ENCODE results near the gene FARSA. TPM values are rescaled to one million over a fixed set of nuclear protein-coding genes. Genes with fewer than 3 reads are reported as not detected.

The FARSA gene
- total RNA-seq, 4 donors from 2014 or later = 45.9 to 71.4 (median 55.9) TPM

- DNase-seq (ENCODE audit: low spot score in 2 of 2) = no peak
- 77 to 79% methylated on average over 7 to 12 of the region's 12 CpGs for WGBS, 2 donors
- no peak overlapping the region for H3K4me3 ChIP-seq (ENCODE audit: low read depth, poor library complexity, severe bottlenecking)
- TF ChIP-seq POLR2A (IDR thresholded peaks at IDR 0.05) (no peak), CTCF (IDR thresholded peaks at IDR 0.05) (no peak)
- intact Hi-C loops (cut with DNase I; ENCODE audit: low total_unique reads) = loop anchor here (10.0 kb wide), 1 partner anchor 60 kb away; the partner anchor contains the start of gene RAD23A
Measured at GRCh38 chr19:12884627-12884925, 48.9 kb downstream of the FARSA start.

DNA sequence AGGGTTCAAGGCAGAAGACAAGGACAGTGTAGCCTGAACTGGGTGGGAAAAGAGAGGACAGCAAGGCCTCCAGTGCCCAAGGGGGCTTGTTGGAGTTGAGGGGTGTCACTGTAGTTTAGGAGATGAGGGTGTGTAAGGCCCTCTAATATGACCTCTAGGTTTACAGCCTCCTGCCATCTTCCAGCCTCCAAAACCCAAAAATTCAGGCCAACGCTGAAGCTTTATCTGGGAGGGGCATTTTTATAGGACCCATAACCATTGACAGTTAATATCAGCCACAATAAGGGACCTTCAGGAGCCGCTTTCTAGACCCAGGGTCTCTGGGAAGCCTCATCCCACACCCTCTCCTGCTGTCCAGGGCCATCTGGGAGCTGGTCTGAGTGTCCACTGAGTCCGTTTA is 49.3 kb downstream of the FARSA start:
- TF ChIP-seq CTCF (IDR thresholded peaks at IDR 0.05) (no peak), POLR2A (IDR thresholded peaks at IDR 0.05) (no peak)
- intact Hi-C loops (cut with DNase I; ENCODE audit: low total_unique reads) = loop anchor here (10.0 kb wide), 1 partner anchor 61 kb away; the partner anchor contains the start of gene RAD23A
- H3K4me3 ChIP-seq (ENCODE audit: low read depth, poor library complexity, severe bottlenecking) = no peak overlapping the region
- DNase-seq (ENCODE audit: low spot score in 2 of 2) = no peak
- 85 to 91% methylated on average over 3 of the region's 3 CpGs for WGBS, 2 donors

DNA sequence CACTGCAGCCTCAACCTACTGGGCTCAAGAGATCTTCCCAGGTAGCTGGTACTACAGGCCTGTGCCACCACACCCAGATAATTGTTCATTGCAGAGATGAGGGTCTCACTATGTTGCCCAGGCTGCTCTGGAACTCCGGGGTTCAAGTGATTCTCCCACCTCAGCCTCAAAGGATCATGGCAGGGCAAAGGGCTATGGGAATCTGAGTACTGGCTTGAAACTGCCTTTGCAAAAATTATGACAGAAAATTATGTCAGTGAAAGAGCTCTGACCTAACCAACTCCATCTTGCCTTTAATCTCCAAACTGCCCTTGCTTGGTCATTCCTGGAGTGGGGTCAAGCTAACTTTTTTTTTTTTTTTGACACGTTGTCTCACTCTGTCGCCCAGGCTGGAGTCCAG is 50.9 kb downstream of the FARSA start:
- intact Hi-C loops (cut with DNase I; ENCODE audit: low total_unique reads) = loop anchor here (10.0 kb wide), 1 partner anchor 62 kb away; the partner anchor contains the start of gene RAD23A
- 89 to 91% methylated on average over 3 of the region's 3 CpGs for WGBS, 2 donors
- TF ChIP-seq POLR2A (IDR thresholded peaks at IDR 0.05) (no peak), CTCF (IDR thresholded peaks at IDR 0.05) (no peak)
- H3K4me3 ChIP-seq (ENCODE audit: low read depth, poor library complexity, severe bottlenecking) = no peak overlapping the region
- no peak for DNase-seq (ENCODE audit: low spot score in 2 of 2)

DNA sequence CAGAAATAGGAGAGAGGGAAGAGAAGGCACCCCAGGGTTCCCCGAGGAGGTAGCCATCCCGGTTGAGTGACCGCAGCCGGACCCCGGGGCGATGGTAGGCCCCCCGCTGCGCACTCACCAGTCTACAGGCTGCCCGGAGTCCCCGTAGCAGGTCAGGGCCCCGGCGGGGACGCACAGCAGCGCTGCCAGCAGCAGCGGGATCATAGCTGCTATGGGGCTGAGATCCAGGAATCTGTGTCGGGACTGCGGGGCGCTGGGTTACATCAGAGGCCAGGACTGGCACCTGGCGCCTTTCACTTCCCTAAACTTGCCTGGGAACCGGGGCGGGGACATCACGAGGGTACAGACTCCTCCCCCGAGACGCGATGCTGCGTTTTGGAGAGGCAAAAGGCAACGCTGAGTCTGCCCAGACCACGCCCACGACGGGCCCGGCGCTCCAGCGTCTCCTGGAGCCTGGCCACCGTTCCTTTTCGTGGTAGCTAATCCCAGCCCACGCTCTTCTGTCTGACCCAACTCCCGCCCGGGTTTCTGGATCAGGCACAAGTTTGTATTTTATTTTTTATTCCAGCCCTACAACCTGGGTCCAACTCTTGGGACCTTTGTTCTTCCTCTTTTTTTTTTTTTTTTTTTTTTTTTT is 52.2 kb downstream of the FARSA start, which contains the start of gene DNASE2:
TSS of gene DNASE2 (minus strand) at position 278 of the 637 bp plus-strand sequence. CDS start at position 204, 74 bp downstream.
- intact Hi-C loops (cut with DNase I; ENCODE audit: low total_unique reads) = loop anchor here (10.0 kb wide), 1 partner anchor 64 kb away; the partner anchor contains the start of gene RAD23A
- TF ChIP-seq POLR2A (IDR thresholded peaks at IDR 0.05) (no peak), CTCF (IDR thresholded peaks at IDR 0.05) (no peak)
- WGBS, 2 donors = 1% methylated on average over 21 to 32 of the region's 38 CpGs
- DNase-seq (ENCODE audit: low spot score in 2 of 2) = peak; percentile 97 to 99
- H3K4me3 ChIP-seq (ENCODE audit: low read depth, poor library complexity, severe bottlenecking) = peak within 1 kb of the TSS; percentile 72

DNA sequence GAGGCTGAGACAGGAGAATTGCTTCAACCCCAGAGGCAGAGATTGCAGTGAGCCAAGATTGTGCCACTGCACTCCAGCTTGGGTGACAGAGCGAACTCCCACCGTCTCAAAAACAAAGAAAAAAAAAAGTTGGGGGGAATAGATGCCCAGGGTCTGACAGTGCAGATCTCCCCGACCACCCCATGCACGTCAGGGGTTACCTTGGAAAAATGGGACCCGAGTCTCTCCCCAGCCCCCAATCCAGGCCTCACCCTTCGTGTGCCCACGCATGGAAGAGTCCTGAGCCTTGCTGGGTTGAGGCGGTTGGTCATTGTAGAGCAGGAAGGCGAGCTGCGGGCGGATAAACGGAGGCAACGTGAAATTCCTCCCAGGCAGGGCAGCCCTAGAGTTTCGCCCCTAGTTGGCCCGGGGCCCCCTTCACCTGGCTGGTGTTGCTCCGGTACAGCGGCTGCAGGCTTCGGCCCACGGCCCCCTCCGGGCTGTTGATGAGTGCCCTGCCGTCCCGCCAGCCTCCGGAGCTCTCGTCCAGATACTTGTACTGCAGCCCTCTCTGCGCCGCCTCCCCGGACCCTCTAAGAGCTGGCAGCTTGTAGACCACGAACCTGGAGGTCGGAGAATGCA is 52.9 kb downstream of the FARSA start:
- DNase-seq (ENCODE audit: low spot score in 2 of 2) = peak in 1 of 2 donors; percentile 90
- peak overlapping the region; percentile 72 for H3K4me3 ChIP-seq (ENCODE audit: low read depth, poor library complexity, severe bottlenecking)
- WGBS, 2 donors = 9 to 11% methylated on average over 26 to 29 of the region's 29 CpGs
- no peak for TF ChIP-seq CTCF (IDR thresholded peaks at IDR 0.05)
- no peak for TF ChIP-seq POLR2A (IDR thresholded peaks at IDR 0.05)
- intact Hi-C loops (cut with DNase I; ENCODE audit: low total_unique reads) = loop anchor here (10.0 kb wide), 1 partner anchor 64 kb away; the partner anchor contains the start of gene RAD23A

Measured in lower leg skin (tissue), 4 donors.